ENCODE measurements around the gene CARD9. TPM values are rescaled to one million over a fixed set of nuclear protein-coding genes. Genes with fewer than 3 reads are reported as not detected.
A peak's percentile ranks its signal among the peaks of the same experiment; 100 is the strongest.

Gene CARD9
- total RNA-seq, 1 donor from 2014 or later: 9.2 TPM

- H3K9me3 Mint-ChIP-seq: no peaks in the 10 kb centered on the region
- H3K4me3 Mint-ChIP-seq: no peak overlapping the region
- no peak for DNase-seq
- H3K27me3 Mint-ChIP-seq: no peaks in the 10 kb centered on the region
- H3K36me3 Mint-ChIP-seq (ENCODE audit: low read depth): peaks cover 43% of the 10 kb centered on the region
- peaks cover 21% of the 10 kb centered on the region for H3K4me1 Mint-ChIP-seq
- no peak overlapping the region for H3K27ac Mint-ChIP-seq
- intact Hi-C loops (cut with micrococcal nuclease): no loop called here
These were observed 24.2 kb upstream of the CARD9 start for GRCh38 chr9:136397643-136398042.

DNA sequence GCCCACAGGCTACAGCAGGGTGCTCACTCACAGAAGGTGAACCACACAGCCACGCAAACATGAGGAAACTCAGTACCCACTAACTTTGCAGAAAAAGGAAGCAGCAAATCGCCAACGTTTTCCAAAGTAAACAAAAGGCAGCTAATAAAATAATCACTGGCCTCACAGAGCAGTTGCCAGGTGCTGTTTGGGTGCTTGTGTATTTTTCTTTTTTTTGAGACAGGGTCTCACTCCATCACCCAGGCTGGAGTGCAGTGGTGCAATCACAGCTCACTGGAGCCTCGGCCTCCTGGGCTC lies 22.7 kb upstream of the CARD9 start:
- Mint-ChIP-seq H3K4me1 (peaks cover 13% of the 10 kb centered on the region), H3K36me3 (ENCODE audit: low read depth) (peaks cover 44% of the 10 kb centered on the region), H3K27me3 (no peaks in the 10 kb centered on the region)

GRCh38 chr9:136395345-136396218 lies 22.1 kb upstream of the CARD9 start:
- Mint-ChIP-seq H3K4me1 (peaks cover 13% of the 10 kb centered on the region), H3K27ac (no peak overlapping the region), H3K27me3 (no peaks in the 10 kb centered on the region), H3K4me3 (no peak overlapping the region), H3K9me3 (no peaks in the 10 kb centered on the region), H3K36me3 (ENCODE audit: low read depth) (peaks cover 46% of the 10 kb centered on the region)
- intact Hi-C loops (cut with micrococcal nuclease): no loop called here
- DNase-seq: no peak

More for the DNA sequence above, 22.7 kb upstream of the CARD9 start:
- Mint-ChIP-seq H3K27ac (no peak overlapping the region), H3K4me3 (no peak overlapping the region), H3K9me3 (no peaks in the 10 kb centered on the region)
- no peak for DNase-seq
- intact Hi-C loops (cut with micrococcal nuclease): no loop called here

- intact Hi-C loops (cut with micrococcal nuclease): no loop called here
- DNase-seq: no peak
- peaks cover 11% of the 10 kb centered on the region for H3K4me1 Mint-ChIP-seq
- no peaks in the 10 kb centered on the region for H3K27me3 Mint-ChIP-seq
- no peak overlapping the region for H3K4me3 Mint-ChIP-seq
- peaks cover 47% of the 10 kb centered on the region for H3K36me3 Mint-ChIP-seq (ENCODE audit: low read depth)
- H3K27ac Mint-ChIP-seq: no peak overlapping the region
- H3K9me3 Mint-ChIP-seq: no peaks in the 10 kb centered on the region
These were observed 21.5 kb upstream of the CARD9 start for GRCh38 chr9:136395020-136395340.

GRCh38 chr9:136394312-136395019 lies 21.0 kb upstream of the CARD9 start:
- H3K4me3 Mint-ChIP-seq: no peak overlapping the region
- H3K9me3 Mint-ChIP-seq: no peaks in the 10 kb centered on the region
- intact Hi-C loops (cut with micrococcal nuclease): no loop called here
- peaks cover 11% of the 10 kb centered on the region for H3K4me1 Mint-ChIP-seq
- no peak for DNase-seq
- H3K27me3 Mint-ChIP-seq: no peaks in the 10 kb centered on the region
- no peak overlapping the region for H3K27ac Mint-ChIP-seq
- H3K36me3 Mint-ChIP-seq (ENCODE audit: low read depth): peaks cover 51% of the 10 kb centered on the region

GRCh38 chr9:136393531-136393930 lies 20.1 kb upstream of the CARD9 start:
- Mint-ChIP-seq H3K27ac (no peak overlapping the region), H3K36me3 (ENCODE audit: low read depth) (peaks cover 51% of the 10 kb centered on the region), H3K9me3 (no peaks in the 10 kb centered on the region), H3K4me3 (no peak overlapping the region), H3K27me3 (no peaks in the 10 kb centered on the region), H3K4me1 (peaks cover 3% of the 10 kb centered on the region)
- no peak for DNase-seq
- intact Hi-C loops (cut with micrococcal nuclease): no loop called here

DNA sequence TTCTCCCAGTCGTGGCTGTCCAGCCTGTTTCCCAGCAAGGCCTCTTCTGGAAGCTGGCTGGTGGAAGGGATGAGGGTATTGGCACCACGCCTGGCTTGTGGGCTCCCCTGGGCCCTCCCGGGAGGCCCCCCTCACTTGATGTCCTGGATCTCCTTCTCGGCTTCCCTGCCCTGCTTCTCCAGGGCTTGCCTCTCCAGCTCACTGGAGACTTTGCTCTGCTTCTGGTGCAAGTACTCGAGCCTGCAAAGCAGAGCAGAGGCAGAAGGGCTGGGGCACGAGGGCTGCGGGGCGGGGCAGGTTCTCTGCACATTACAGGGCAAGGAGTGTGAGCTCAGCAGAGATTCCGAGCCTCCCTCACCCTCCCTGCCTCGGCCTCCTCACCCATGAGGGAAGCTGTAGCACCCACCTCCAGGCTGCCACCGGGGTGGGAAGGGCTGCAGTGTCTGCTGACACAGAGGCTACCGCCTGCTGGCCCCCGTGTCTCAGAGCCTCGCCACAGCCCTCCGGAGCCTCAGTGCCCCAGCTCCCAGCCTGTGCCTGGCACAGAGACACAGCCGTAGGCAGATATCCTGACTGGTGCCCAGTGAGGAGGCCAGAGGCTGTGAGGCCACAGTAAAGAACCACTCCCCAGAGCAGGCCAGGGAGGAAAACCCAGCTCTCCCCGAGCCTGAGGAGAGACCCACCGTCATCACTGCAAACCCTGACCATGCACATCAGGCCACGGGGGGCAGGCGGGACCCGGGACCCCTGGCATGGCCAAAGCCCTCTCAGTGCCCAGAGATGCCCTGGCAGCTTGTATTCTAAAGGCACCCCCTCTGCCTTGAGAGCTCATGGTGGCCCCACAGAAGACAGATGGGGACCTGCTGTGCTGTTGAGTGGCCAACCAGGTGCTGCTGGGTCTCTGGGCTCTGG lies 19.3 kb upstream of the CARD9 start:
- intact Hi-C loops (cut with micrococcal nuclease): no loop called here
- DNase-seq: no peak
- no peaks in the 10 kb centered on the region for H3K27me3 Mint-ChIP-seq
- H3K4me3 Mint-ChIP-seq: no peak overlapping the region
- no peaks in the 10 kb centered on the region for H3K9me3 Mint-ChIP-seq
- no peaks in the 10 kb centered on the region for H3K4me1 Mint-ChIP-seq
- H3K36me3 Mint-ChIP-seq (ENCODE audit: low read depth): peaks cover 52% of the 10 kb centered on the region
- H3K27ac Mint-ChIP-seq: no peak overlapping the region

DNA sequence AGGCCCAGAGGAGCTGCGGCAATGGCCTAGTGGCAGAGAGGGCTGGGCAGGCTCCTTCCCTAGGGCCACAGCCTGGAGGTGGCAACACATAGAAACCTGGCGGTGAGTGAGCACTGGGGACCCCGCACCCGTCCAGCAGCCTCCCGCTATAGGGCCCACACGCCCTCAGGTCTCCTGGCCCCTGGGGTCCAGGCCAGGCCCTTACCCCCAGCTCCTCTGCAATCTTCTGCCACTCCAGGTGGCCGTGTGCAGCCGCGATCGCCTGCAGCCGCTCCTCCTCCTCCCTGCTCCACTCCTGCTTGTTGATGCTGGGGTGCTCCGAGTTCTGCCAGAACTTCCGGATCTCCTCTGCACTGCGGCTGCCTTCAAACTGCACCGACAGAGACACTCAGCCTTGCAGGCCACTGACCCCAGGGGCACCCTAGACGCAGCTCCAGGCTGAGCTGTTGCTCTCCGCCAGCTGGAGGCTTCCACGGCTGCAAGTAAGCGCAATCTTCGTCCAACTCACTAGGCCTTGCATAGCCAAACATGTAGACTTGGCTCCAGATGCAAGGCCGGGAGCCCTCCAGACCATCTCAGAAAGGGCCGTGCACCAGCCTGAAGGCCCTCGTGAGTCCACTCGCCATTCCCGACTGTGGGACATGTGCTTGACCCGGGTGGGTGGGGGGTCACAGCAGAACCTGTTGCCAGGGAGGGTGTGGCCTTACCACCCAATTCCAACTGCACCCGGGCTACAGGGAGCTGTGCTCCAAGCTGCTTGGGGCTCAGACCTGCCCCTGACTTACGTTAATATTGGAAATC lies 18.5 kb upstream of the CARD9 start:
- Mint-ChIP-seq H3K36me3 (ENCODE audit: low read depth) (peaks cover 54% of the 10 kb centered on the region), H3K9me3 (no peaks in the 10 kb centered on the region), H3K4me1 (no peaks in the 10 kb centered on the region), H3K27me3 (no peaks in the 10 kb centered on the region), H3K27ac (no peak overlapping the region), H3K4me3 (no peak overlapping the region)
- intact Hi-C loops (cut with micrococcal nuclease): no loop called here
- no peak for DNase-seq

- peaks cover 63% of the 10 kb centered on the region for H3K36me3 Mint-ChIP-seq (ENCODE audit: low read depth)
- no peak for DNase-seq
- H3K27me3 Mint-ChIP-seq: no peaks in the 10 kb centered on the region
- H3K4me3 Mint-ChIP-seq: no peak overlapping the region
- H3K9me3 Mint-ChIP-seq: no peaks in the 10 kb centered on the region
- H3K4me1 Mint-ChIP-seq: peaks cover 16% of the 10 kb centered on the region
- no peak overlapping the region for H3K27ac Mint-ChIP-seq
- intact Hi-C loops (cut with micrococcal nuclease): no loop called here
These were observed 15.9 kb upstream of the CARD9 start for GRCh38 chr9:136389396-136389795.

DNA sequence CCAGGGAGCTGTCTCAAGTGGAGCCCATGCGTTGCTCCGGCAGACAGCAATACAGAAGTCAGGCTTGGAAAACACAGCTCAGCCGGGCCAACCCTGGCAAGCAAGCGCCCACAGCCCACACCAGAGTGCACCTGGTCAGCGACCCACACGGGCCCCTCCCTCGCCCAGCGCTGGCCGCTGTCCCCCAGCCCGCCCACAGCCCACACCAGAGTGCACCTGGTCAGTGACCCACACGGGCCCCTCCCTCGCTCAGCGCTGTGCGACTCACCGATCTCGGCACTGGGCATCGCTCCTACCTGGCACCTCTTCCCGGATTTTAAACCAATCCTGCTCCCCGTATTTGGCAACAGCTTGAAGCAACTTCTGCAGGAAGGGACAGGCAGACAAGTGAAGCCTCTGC lies 13.7 kb upstream of the CARD9 start:
- Mint-ChIP-seq H3K27ac (no peak overlapping the region), H3K4me3 (no peak overlapping the region), H3K36me3 (ENCODE audit: low read depth) (peaks cover 73% of the 10 kb centered on the region), H3K9me3 (no peaks in the 10 kb centered on the region), H3K27me3 (no peaks in the 10 kb centered on the region), H3K4me1 (peaks cover 16% of the 10 kb centered on the region)
- DNase-seq: no peak
- intact Hi-C loops (cut with micrococcal nuclease): no loop called here

GRCh38 chr9:136386018-136386417 lies 12.5 kb upstream of the CARD9 start:
- H3K9me3 Mint-ChIP-seq: no peaks in the 10 kb centered on the region
- no peak for DNase-seq
- H3K27me3 Mint-ChIP-seq: no peaks in the 10 kb centered on the region
- intact Hi-C loops (cut with micrococcal nuclease): no loop called here
- H3K36me3 Mint-ChIP-seq (ENCODE audit: low read depth): peaks cover 66% of the 10 kb centered on the region
- H3K4me3 Mint-ChIP-seq: no peak overlapping the region
- no peak overlapping the region for H3K27ac Mint-ChIP-seq
- peaks cover 16% of the 10 kb centered on the region for H3K4me1 Mint-ChIP-seq

DNA sequence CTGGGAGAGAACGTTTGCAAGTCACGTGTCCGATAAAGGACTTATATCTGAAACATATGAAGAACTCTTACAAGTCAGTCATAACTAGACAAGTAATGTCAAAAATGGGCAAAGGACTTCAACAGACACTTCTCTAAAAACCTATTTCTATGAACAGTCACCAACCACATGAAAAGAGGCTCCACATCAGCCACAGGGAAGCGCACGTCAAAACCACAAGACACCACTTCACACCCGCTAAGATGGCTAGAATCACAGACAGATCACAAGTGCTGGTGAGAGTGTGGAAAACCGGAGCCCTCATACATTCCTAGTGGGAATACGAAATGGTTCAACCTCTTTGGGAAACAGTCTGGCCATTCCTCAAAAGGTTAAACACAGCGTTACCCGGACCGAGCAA lies 11.5 kb upstream of the CARD9 start:
- H3K4me3 Mint-ChIP-seq: peak overlapping the region; percentile 68
- intact Hi-C loops (cut with micrococcal nuclease): loop anchor here (2.0 kb wide), 1 partner anchor 18 kb away; no protein-coding TSS in a partner anchor

DNA sequence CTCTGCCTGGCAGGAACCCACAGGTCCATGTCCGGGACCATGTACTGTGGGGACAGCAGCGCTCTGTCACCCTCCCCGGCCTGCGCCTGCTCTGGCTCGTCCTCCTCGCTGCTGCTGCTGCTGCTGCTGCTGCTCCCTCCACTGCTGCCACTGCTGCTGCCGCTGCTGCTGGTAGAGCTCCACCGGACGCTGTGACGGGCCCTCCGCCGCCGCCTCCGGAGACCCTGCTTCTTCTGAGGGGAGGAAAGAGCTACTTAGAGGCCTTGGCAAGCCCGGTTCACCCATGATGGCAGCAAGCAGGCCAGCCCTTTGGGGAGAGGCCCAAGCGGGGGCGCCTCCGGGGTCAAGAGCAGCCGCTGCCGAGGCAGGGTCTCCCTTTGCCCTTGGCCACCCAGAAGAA lies 10.0 kb upstream of the CARD9 start:
- Mint-ChIP-seq H3K4me3 (no peak overlapping the region), H3K9me3 (no peaks in the 10 kb centered on the region)
- intact Hi-C loops (cut with micrococcal nuclease): no loop called here

More for the DNA sequence above, 11.5 kb upstream of the CARD9 start:
- Mint-ChIP-seq H3K27ac (peak overlapping the region; percentile 65), H3K27me3 (no peaks in the 10 kb centered on the region), H3K9me3 (no peaks in the 10 kb centered on the region), H3K4me1 (peaks cover 16% of the 10 kb centered on the region), H3K36me3 (ENCODE audit: low read depth) (peaks cover 64% of the 10 kb centered on the region)
- peak; percentile 86 for DNase-seq

More for the DNA sequence above, 10.0 kb upstream of the CARD9 start:
- peaks cover 49% of the 10 kb centered on the region for H3K36me3 Mint-ChIP-seq (ENCODE audit: low read depth)
- H3K4me1 Mint-ChIP-seq: peaks cover 16% of the 10 kb centered on the region
- DNase-seq: no peak
- H3K27me3 Mint-ChIP-seq: no peaks in the 10 kb centered on the region
- H3K27ac Mint-ChIP-seq: no peak overlapping the region
